HepG2 (cell line): Measurements from ENCODE around the gene KLC3. TPM values are rescaled to one million over a fixed set of nuclear protein-coding genes. Genes with fewer than 3 reads are reported as not detected.

ENCODE experiments used
- ATF7-NPFF ChIP-seq: sonication (generic); formaldehyde crosslinking; IDR thresholded peaks from 2 replicates; pipeline ENCODE4 v1.8.1; 2023; ENCODE audit warnings: mild to moderate bottlenecking, low read depth, missing genetic modification reagents, moderate library complexity
- LCORL ChIP-seq, 2 experiments: fragments of 450-650 bp in 1 of 2; sonication (generic) in 1 of 2; formaldehyde crosslinking in 1 of 2; IDR thresholded peaks; 2 replicates each; pipeline versions ENCODE4 v1.5.0 to v1.6.1; 2017 to 2020; ENCODE audit warnings: antibody characterized with exemption in 1 of 2, missing genetic modification reagents in 1 of 2
- NR2F2 ChIP-seq: IDR thresholded peaks from 2 replicates; pipeline ENCODE4 v1.6.1; 2012; ENCODE audit warnings: low read depth, inconsistent platforms, borderline replicate concordance
- POLR2AphosphoS5 ChIP-seq: IDR thresholded peaks from 2 replicates; pipeline ENCODE4 v1.6.1; 2012; ENCODE audit warnings: low read depth, low read length
- RFXAP ChIP-seq: sonication (generic); formaldehyde crosslinking; IDR thresholded peaks from 2 replicates; pipeline ENCODE4 v1.4.0; 2020; ENCODE audit warnings: missing genetic modification reagents, borderline replicate concordance
- SYNCRIP ChIP-seq: fragments of 200-400 bp; formaldehyde crosslinking; IDR thresholded peaks from 2 replicates; pipeline ENCODE4 v1.6.1; 2018; ENCODE audit warnings: mild to moderate bottlenecking, low read depth, low read length; ENCODE audit not compliant: insufficient read depth
- TCF7L2 ChIP-seq: IDR thresholded peaks from 2 replicates; pipeline ENCODE4 v1.6.1; 2011; ENCODE audit warnings: mild to moderate bottlenecking, low read depth, low read length, moderate library complexity
- TEAD2 ChIP-seq: sonication (generic); formaldehyde crosslinking; IDR thresholded peaks from 2 replicates; pipeline ENCODE4 v1.9.0; 2021; ENCODE audit warnings: missing genetic modification reagents
- YEATS4 ChIP-seq: sonication (generic); formaldehyde crosslinking; IDR thresholded peaks from 2 replicates; pipeline ENCODE4 v1.4.0; 2020; ENCODE audit warnings: missing genetic modification reagents, borderline replicate concordance
- ZNF136 ChIP-seq: sonication (generic); formaldehyde crosslinking; IDR thresholded peaks from 2 replicates; pipeline ENCODE4 v1.8.1; 2022; ENCODE audit warnings: low read depth, mild to moderate bottlenecking, moderate library complexity, missing genetic modification reagents
- ZNF878 ChIP-seq: sonication (generic); formaldehyde crosslinking; IDR thresholded peaks from 2 replicates; pipeline ENCODE4 v1.8.1; 2023; ENCODE audit warnings: mild to moderate bottlenecking, missing genetic modification reagents, moderate library complexity
- polyA plus RNA-seq, 8 experiments: library from polyadenylated mRNA; depleted of rRNA in 3 of 8; stranded (reverse) in 7 of 8; unstranded in 1 of 8; fragments of >200 nt; fragmentation: Illumina TruSeq in 4 of 8; extraction: Trizol in 4 of 8; gene quantifications; 2 replicates each; pipeline versions ENCODE4 v1.2.1 to v1.2.3, GENCODE V29; 2011 to 2016; ENCODE audit warnings: low read depth in 4 of 8, missing spikeins in 1 of 8, mixed read lengths in 1 of 8; ENCODE audit not compliant: insufficient read depth in 1 of 8
- total RNA-seq, 5 experiments: library from RNA; depleted of rRNA; stranded (reverse); fragments of >200 nt; fragmentation: Illumina TruSeq; extraction: Trizol; gene quantifications; 2 replicates each; pipeline ENCODE4 v1.2.3, GENCODE V29; 2016; ENCODE audit warnings: low read depth in 1 of 5
- TF ChIP-seq, protein P1 (sequence below): sonication (generic); formaldehyde crosslinking; IDR thresholded peaks from 2 replicates; pipeline ENCODE4 v1.4.0; 2020; ENCODE audit warnings: missing genetic modification reagents, low read depth, mild to moderate bottlenecking, borderline replicate concordance
- TF ChIP-seq, protein P2 (sequence below): sonication (generic); formaldehyde crosslinking; IDR thresholded peaks from 2 replicates; pipeline ENCODE4 v1.4.0; 2020; ENCODE audit warnings: missing genetic modification reagents, borderline replicate concordance
- TF ChIP-seq, protein P3 (sequence below): sonication (generic); formaldehyde crosslinking; IDR thresholded peaks from 2 replicates; pipeline ENCODE4 v1.5.0; 2020; ENCODE audit warnings: missing genetic modification reagents
- TF ChIP-seq, protein P4 (sequence below): sonication (generic); formaldehyde crosslinking; IDR thresholded peaks from 2 replicates; pipeline ENCODE4 v1.8.0; 2022; ENCODE audit warnings: missing genetic modification reagents, mild to moderate bottlenecking, moderate library complexity, borderline replicate concordance
- TF ChIP-seq, protein P5 (sequence below): sonication (generic); formaldehyde crosslinking; IDR thresholded peaks from 2 replicates; pipeline ENCODE4 v1.9.0; 2021; ENCODE audit warnings: missing genetic modification reagents, borderline replicate concordance

The KLC3 gene
- total and polyA plus RNA-seq, 2 of the 13 experiments (the other 11 are each of a cell fraction or from before 2014, with no cell fraction given) = 0.13 TPM; not detected in 1

DNA sequence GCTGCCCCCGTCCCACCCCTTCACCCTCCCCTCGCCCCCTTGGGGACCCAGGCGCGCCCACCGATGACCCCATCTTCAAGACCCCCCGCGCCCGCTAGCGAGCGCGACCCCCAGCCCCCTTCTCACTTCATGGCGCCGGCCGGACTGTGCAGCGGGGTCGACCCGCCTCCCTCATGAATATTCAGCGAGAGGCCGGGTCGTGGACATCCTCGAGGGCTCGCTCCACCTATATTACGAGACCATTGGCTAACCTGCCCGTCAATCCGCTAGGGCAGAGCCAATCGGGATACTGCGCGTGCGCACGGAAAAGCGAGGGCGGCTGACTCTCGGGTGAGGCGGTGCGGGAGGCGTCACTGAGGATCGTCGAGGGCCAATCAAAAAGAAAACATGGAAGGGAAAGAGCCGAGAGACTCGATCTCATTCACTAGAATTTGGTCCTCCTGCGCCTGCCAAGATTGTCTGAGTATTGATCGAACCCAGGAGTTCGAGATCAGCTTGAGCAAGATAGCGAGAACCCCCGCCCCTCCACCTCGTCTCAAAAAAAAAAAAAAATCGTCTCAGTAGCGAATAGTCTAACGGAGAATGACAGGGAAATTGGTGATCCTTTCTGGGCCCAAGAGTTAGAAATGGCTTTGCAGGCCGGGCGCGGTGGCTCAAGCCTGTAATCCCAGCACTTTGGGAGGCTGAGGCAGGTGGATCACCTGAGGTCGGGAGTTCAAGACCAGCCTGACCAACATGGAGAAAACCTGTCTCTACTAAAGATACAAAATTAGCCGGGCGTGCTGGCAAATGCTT, 30.1 kb downstream of the KLC3 start, which contains the start of gene ERCC2 (continued):
- TF ChIP-seq YEATS4 (no peak), RFXAP (CRISPR knock-in tag) (peak; percentile 51; the same call in 1 of the 2 replicates), SYNCRIP (no peak), POLR2AphosphoS5 (peak; percentile 65; the same call in 1 of the 2 replicates), ZNF136 (no peak), ZNF878 (CRISPR knock-in tag) (no peak), NR2F2 (no peak), TEAD2 (CRISPR knock-in tag) (no peak), LCORL (IDR thresholded peaks at IDR 0.05) (no peak), LCORL (CRISPR knock-in tag; IDR thresholded peaks at IDR 0.05) (no peak), TCF7L2 (no peak), ATF7-NPFF (CRISPR knock-in tag) (no peak)
- TF ChIP-seq, protein P1, sequence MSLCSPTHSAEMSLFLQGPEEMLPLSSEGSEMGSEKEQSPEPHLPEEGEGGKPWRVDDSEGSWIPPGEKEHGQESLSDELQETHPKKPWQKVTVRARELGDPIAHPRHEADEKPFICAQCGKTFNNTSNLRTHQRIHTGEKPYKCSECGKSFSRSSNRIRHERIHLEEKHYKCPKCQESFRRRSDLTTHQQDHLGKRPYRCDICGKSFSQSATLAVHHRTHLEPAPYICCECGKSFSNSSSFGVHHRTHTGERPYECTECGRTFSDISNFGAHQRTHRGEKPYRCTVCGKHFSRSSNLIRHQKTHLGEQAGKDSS (CRISPR knock-in tag) = no peak
- TF ChIP-seq, protein P2, sequence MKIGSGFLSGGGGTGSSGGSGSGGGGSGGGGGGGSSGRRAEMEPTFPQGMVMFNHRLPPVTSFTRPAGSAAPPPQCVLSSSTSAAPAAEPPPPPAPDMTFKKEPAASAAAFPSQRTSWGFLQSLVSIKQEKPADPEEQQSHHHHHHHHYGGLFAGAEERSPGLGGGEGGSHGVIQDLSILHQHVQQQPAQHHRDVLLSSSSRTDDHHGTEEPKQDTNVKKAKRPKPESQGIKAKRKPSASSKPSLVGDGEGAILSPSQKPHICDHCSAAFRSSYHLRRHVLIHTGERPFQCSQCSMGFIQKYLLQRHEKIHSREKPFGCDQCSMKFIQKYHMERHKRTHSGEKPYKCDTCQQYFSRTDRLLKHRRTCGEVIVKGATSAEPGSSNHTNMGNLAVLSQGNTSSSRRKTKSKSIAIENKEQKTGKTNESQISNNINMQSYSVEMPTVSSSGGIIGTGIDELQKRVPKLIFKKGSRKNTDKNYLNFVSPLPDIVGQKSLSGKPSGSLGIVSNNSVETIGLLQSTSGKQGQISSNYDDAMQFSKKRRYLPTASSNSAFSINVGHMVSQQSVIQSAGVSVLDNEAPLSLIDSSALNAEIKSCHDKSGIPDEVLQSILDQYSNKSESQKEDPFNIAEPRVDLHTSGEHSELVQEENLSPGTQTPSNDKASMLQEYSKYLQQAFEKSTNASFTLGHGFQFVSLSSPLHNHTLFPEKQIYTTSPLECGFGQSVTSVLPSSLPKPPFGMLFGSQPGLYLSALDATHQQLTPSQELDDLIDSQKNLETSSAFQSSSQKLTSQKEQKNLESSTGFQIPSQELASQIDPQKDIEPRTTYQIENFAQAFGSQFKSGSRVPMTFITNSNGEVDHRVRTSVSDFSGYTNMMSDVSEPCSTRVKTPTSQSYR (CRISPR knock-in tag) = no peak
- TF ChIP-seq, protein P3, sequence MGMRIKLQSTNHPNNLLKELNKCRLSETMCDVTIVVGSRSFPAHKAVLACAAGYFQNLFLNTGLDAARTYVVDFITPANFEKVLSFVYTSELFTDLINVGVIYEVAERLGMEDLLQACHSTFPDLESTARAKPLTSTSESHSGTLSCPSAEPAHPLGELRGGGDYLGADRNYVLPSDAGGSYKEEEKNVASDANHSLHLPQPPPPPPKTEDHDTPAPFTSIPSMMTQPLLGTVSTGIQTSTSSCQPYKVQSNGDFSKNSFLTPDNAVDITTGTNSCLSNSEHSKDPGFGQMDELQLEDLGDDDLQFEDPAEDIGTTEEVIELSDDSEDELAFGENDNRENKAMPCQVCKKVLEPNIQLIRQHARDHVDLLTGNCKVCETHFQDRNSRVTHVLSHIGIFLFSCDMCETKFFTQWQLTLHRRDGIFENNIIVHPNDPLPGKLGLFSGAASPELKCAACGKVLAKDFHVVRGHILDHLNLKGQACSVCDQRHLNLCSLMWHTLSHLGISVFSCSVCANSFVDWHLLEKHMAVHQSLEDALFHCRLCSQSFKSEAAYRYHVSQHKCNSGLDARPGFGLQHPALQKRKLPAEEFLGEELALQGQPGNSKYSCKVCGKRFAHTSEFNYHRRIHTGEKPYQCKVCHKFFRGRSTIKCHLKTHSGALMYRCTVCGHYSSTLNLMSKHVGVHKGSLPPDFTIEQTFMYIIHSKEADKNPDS (CRISPR knock-in tag) = no peak
- TF ChIP-seq, protein P4, sequence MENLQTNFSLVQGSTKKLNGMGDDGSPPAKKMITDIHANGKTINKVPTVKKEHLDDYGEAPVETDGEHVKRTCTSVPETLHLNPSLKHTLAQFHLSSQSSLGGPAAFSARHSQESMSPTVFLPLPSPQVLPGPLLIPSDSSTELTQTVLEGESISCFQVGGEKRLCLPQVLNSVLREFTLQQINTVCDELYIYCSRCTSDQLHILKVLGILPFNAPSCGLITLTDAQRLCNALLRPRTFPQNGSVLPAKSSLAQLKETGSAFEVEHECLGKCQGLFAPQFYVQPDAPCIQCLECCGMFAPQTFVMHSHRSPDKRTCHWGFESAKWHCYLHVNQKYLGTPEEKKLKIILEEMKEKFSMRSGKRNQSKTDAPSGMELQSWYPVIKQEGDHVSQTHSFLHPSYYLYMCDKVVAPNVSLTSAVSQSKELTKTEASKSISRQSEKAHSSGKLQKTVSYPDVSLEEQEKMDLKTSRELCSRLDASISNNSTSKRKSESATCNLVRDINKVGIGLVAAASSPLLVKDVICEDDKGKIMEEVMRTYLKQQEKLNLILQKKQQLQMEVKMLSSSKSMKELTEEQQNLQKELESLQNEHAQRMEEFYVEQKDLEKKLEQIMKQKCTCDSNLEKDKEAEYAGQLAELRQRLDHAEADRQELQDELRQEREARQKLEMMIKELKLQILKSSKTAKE = no peak
- TF ChIP-seq, protein P5, sequence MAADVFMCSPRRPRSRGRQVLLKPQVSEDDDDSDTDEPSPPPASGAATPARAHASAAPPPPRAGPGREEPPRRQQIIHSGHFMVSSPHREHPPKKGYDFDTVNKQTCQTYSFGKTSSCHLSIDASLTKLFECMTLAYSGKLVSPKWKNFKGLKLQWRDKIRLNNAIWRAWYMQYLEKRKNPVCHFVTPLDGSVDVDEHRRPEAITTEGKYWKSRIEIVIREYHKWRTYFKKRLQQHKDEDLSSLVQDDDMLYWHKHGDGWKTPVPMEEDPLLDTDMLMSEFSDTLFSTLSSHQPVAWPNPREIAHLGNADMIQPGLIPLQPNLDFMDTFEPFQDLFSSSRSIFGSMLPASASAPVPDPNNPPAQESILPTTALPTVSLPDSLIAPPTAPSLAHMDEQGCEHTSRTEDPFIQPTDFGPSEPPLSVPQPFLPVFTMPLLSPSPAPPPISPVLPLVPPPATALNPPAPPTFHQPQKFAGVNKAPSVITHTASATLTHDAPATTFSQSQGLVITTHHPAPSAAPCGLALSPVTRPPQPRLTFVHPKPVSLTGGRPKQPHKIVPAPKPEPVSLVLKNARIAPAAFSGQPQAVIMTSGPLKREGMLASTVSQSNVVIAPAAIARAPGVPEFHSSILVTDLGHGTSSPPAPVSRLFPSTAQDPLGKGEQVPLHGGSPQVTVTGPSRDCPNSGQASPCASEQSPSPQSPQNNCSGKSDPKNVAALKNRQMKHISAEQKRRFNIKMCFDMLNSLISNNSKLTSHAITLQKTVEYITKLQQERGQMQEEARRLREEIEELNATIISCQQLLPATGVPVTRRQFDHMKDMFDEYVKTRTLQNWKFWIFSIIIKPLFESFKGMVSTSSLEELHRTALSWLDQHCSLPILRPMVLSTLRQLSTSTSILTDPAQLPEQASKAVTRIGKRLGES (CRISPR knock-in tag) = no peak
